Caco-2 (cell line): ENCODE data around the gene COL11A2. TPM values are rescaled to one million over a fixed set of nuclear protein-coding genes. Genes with fewer than 3 reads are reported as not detected.

Source experiments
- BruUV-seq: library from RNA; stranded (reverse); fragments of 400-500 nt; replicated peaks from 2 replicates; lab custom pipeline; 2021; lab: Mats Ljungman, UMichigan
- CTCF ChIA-PET: fragments of 300-600 bp; sonication (Branson Sonifier 250); formaldehyde crosslinking; loops from one replicate; lab custom pipeline; 2022; ENCODE audit warnings: antibody characterized with exemption; lab: Charles Lee
- POLR2A ChIA-PET: fragments of 300-600 bp; sonication (Branson Sonifier 250); formaldehyde crosslinking; loops from one replicate; lab custom pipeline; 2022; ENCODE audit warnings: antibody characterized with exemption; lab: Charles Lee
- DNase-seq, 2 experiments: peaks; one replicate each; pipeline versions ENCODE4 v3.0.0 to v3.0.0-alpha.2; 2020 to 2022
- H3K27me3 ChIP-seq: replicated peaks from 2 replicates; pipeline ENCODE4 v1.6.0; 2011; ENCODE audit warnings: low read length; ENCODE audit not compliant: control insufficient read depth, insufficient read depth
- H3K36me3 ChIP-seq: 2 replicates; pipeline ENCODE4 v1.5.1; 2011; ENCODE audit warnings: low read length; ENCODE audit not compliant: control insufficient read depth, insufficient read depth
- H3K4me1 ChIP-seq: fragments of 250-450 bp; sonication (Bioruptor Pico); 2 replicates; pipeline ENCODE4 v1.5.1; 2020; ENCODE audit warnings: mild to moderate bottlenecking
- H3K4me3 ChIP-seq: 2 replicates; pipeline ENCODE4 v1.5.1; 2011; ENCODE audit warnings: low read depth, mild to moderate bottlenecking, control low read depth, low read length
- H3K9me3 ChIP-seq: fragments of 250-450 bp; sonication (Bioruptor Pico); 2 replicates; pipeline ENCODE4 v1.5.1; 2020; ENCODE audit warnings: mild to moderate bottlenecking, moderate library complexity
- H3K27ac Mint-ChIP-seq: one replicate; pipeline ENCODE4 v1.8.0; 2022; ENCODE audit warnings: mixed read lengths; ENCODE audit not compliant: unreplicated experiment
- H3K27me3 Mint-ChIP-seq: one replicate; pipeline ENCODE4 v1.8.0; 2022; ENCODE audit warnings: mixed read lengths; ENCODE audit not compliant: insufficient read depth, unreplicated experiment
- H3K36me3 Mint-ChIP-seq: one replicate; pipeline ENCODE4 v1.8.0; 2022; ENCODE audit warnings: mild to moderate bottlenecking, mixed read lengths; ENCODE audit not compliant: insufficient read depth, unreplicated experiment
- H3K4me1 Mint-ChIP-seq: one replicate; pipeline ENCODE4 v1.8.0; 2022; ENCODE audit warnings: low read depth, mixed read lengths; ENCODE audit not compliant: unreplicated experiment
- H3K4me3 Mint-ChIP-seq: one replicate; pipeline ENCODE4 v1.8.0; 2022; ENCODE audit warnings: mild to moderate bottlenecking, moderate library complexity, mixed read lengths; ENCODE audit not compliant: unreplicated experiment
- H3K9me3 Mint-ChIP-seq: one replicate; pipeline ENCODE4 v1.8.0; 2022; ENCODE audit warnings: mixed read lengths; ENCODE audit not compliant: unreplicated experiment
- CTCF ChIP-seq, 2 experiments: fragments of 200-600 bp in 1 of 2; IDR thresholded peaks; 1 replicate in 1 of 2; 2 replicates in 1 of 2; pipeline versions ENCODE4 v1.5.1 to v1.8.0; 2011 to 2022; ENCODE audit warnings: antibody characterized with exemption in 1 of 2, control low read depth in 1 of 2, inconsistent platforms in 1 of 2, low read depth in 1 of 2, low read length in 1 of 2, mild to moderate bottlenecking in 1 of 2, moderate library complexity in 1 of 2; ENCODE audit not compliant: insufficient read depth in 1 of 2, severe bottlenecking in 1 of 2, unreplicated experiment in 1 of 2
- intact Hi-C: fragments of 100-400 bp; cut with micrococcal nuclease; formaldehyde crosslinking; loops from one replicate; pipeline ENCODE4 v1.10.0; 2022; ENCODE audit not compliant: unreplicated experiment
- total RNA-seq: library from RNA; stranded (reverse); gene quantifications from 2 replicates; pipeline ENCODE4 v1.2.3, GENCODE V29; 2022

Gene COL11A2
- total RNA-seq, 1 experiment from 2014 or later: 1.3 TPM

- ChIA-PET POLR2A (no interaction called here), CTCF (no interaction called here)
- DNase-seq: no peak
- no peaks in the 10 kb centered on the region for H3K9me3 ChIP-seq
- H3K4me1 Mint-ChIP-seq: no peaks in the 10 kb centered on the region
- H3K27ac Mint-ChIP-seq: no peak overlapping the region
- no peak for TF ChIP-seq CTCF (IDR thresholded peaks at IDR 0.05; ENCODE audit: insufficient read depth in 1 of 2, low read depth in 1 of 2, low read length in 1 of 2, severe bottlenecking in 1 of 2, unreplicated experiment in 1 of 2)
- H3K36me3 Mint-ChIP-seq: no peaks in the 10 kb centered on the region
- no peaks in the 10 kb centered on the region for H3K9me3 Mint-ChIP-seq
- intact Hi-C loops: no loop called here
- no TSS peak for BruUV-seq
- H3K4me3 Mint-ChIP-seq: no peak overlapping the region
- no peak overlapping the region for H3K4me3 ChIP-seq
- H3K27me3 ChIP-seq: no peaks in the 10 kb centered on the region
- H3K27me3 Mint-ChIP-seq: peaks cover 5% of the 10 kb centered on the region
- H3K36me3 ChIP-seq: no peaks in the 10 kb centered on the region; the same call in 1 of the 2 replicates
- H3K4me1 ChIP-seq: no peaks in the 10 kb centered on the region
These were observed 2.4 kb downstream of the COL11A2 start for GRCh38 chr6:33189625-33190448.

GRCh38 chr6:33189164-33189563 lies 3.1 kb downstream of the COL11A2 start:
- TF ChIP-seq CTCF (IDR thresholded peaks at IDR 0.05; ENCODE audit: insufficient read depth in 1 of 2, low read depth in 1 of 2, low read length in 1 of 2, severe bottlenecking in 1 of 2, unreplicated experiment in 1 of 2): no peak
- no peaks in the 10 kb centered on the region for H3K4me1 ChIP-seq
- Mint-ChIP-seq H3K4me3 (no peak overlapping the region), H3K4me1 (no peaks in the 10 kb centered on the region), H3K36me3 (no peaks in the 10 kb centered on the region), H3K27ac (no peak overlapping the region), H3K27me3 (peaks cover 11% of the 10 kb centered on the region), H3K9me3 (peaks cover 5% of the 10 kb centered on the region)
- H3K4me3 ChIP-seq: no peak overlapping the region
- no TSS peak for BruUV-seq
- no peaks in the 10 kb centered on the region for H3K9me3 ChIP-seq
- POLR2A ChIA-PET: no interaction called here
- CTCF ChIA-PET: no interaction called here
- no peaks in the 10 kb centered on the region for H3K36me3 ChIP-seq
- H3K27me3 ChIP-seq: no peaks in the 10 kb centered on the region
- intact Hi-C loops: no loop called here
- DNase-seq: no peak

GRCh38 chr6:33187809-33188208 lies 4.5 kb downstream of the COL11A2 start:
- Mint-ChIP-seq H3K36me3 (no peaks in the 10 kb centered on the region), H3K9me3 (peaks cover 18% of the 10 kb centered on the region), H3K27me3 (peaks cover 11% of the 10 kb centered on the region), H3K4me1 (no peaks in the 10 kb centered on the region), H3K27ac (no peak overlapping the region), H3K4me3 (no peak overlapping the region)
- DNase-seq: no peak
- Histone ChIP-seq H3K36me3 (no peaks in the 10 kb centered on the region), H3K9me3 (no peaks in the 10 kb centered on the region), H3K27me3 (no peaks in the 10 kb centered on the region), H3K4me3 (no peak overlapping the region), H3K4me1 (no peaks in the 10 kb centered on the region)
- no TSS peak for BruUV-seq
- POLR2A ChIA-PET: no interaction called here
- intact Hi-C loops: no loop called here
- TF ChIP-seq CTCF (IDR thresholded peaks at IDR 0.05; ENCODE audit: insufficient read depth in 1 of 2, low read depth in 1 of 2, low read length in 1 of 2, severe bottlenecking in 1 of 2, unreplicated experiment in 1 of 2): no peak
- CTCF ChIA-PET: no interaction called here
